Inferior parietal cortex (tissue), 1 donor: ENCODE measurements around the gene MRPL12.

Experiments
- DNase-seq: peaks from one replicate; pipeline ENCODE4 v3.0.0-alpha.2; 2016; ENCODE audit errors: extremely low spot score

MRPL12 gene

GRCh38 chr17:81701288-81702071 lies 1.7 kb upstream of the MRPL12 start:
- no peak for DNase-seq

- DNase-seq: no peak
Measured at GRCh38 chr17:81703747-81704654, 834 bp downstream of the MRPL12 start.

GRCh38 chr17:81705518-81706231 lies 2.5 kb downstream of the MRPL12 start:
- no peak for DNase-seq

- no peak for DNase-seq
Measured at GRCh38 chr17:81706232-81706611, 3.1 kb downstream of the MRPL12 start.

- DNase-seq: no peak
Measured at GRCh38 chr17:81706757-81707624, 3.8 kb downstream of the MRPL12 start.

- DNase-seq: no peak
Measured at GRCh38 chr17:81707725-81708646, 4.8 kb downstream of the MRPL12 start.

GRCh38 chr17:81708739-81709185 lies 5.6 kb downstream of the MRPL12 start:
- DNase-seq: no peak

GRCh38 chr17:81710514-81711308 lies 7.5 kb downstream of the MRPL12 start:
- no peak for DNase-seq

- DNase-seq: peak; percentile 70
Measured at GRCh38 chr17:81711814-81712467, 8.8 kb downstream of the MRPL12 start, which contains the start of gene SLC25A10. SLC25A10 (plus strand) TSS chr17:81712284; CDS start chr17:81712427, 143 bp downstream.

GRCh38 chr17:81712468-81713003 lies 9.4 kb downstream of the MRPL12 start:
- DNase-seq: no peak

- no peak for DNase-seq
Measured at GRCh38 chr17:81713004-81713555, 9.9 kb downstream of the MRPL12 start.

- no peak for DNase-seq
Measured at GRCh38 chr17:81713556-81714411, 10.6 kb downstream of the MRPL12 start.

GRCh38 chr17:81714412-81715106 lies 11.4 kb downstream of the MRPL12 start:
- no peak for DNase-seq

GRCh38 chr17:81715107-81715871 lies 12.1 kb downstream of the MRPL12 start:
- no peak for DNase-seq

- no peak for DNase-seq
Measured at GRCh38 chr17:81715872-81716673, 12.9 kb downstream of the MRPL12 start.
